Activated gamma-delta T cell treated with Interleukin-2 at 50 U/mL for 16 hours (primary cell): ENCODE measurements around the gene HOTAIR.

Source experiments
- DNase-seq: peaks from one replicate; pipeline ENCODE4 v3.0.0-alpha.2; 2020

The HOTAIR gene

GRCh38 chr12:53998110-53998899 is 23.6 kb upstream of the HOTAIR start:
- DNase-seq = no peak

GRCh38 chr12:53997204-53998109 is 22.7 kb upstream of the HOTAIR start:
- DNase-seq = no peak

- no peak for DNase-seq
Observed at GRCh38 chr12:53996240-53997203, 21.8 kb upstream of the HOTAIR start.

GRCh38 chr12:53995378-53996239 is 20.9 kb upstream of the HOTAIR start:
- DNase-seq = no peak

GRCh38 chr12:53995002-53995377 is 20.2 kb upstream of the HOTAIR start:
- no peak for DNase-seq

- no peak for DNase-seq
Observed at GRCh38 chr12:53994264-53995001, 19.7 kb upstream of the HOTAIR start.

- DNase-seq = no peak
Observed at GRCh38 chr12:53994009-53994263, 19.2 kb upstream of the HOTAIR start.

GRCh38 chr12:53993162-53994008 is 18.6 kb upstream of the HOTAIR start:
- DNase-seq = no peak

GRCh38 chr12:53992377-53992889 is 17.7 kb upstream of the HOTAIR start:
- no peak for DNase-seq

- no peak for DNase-seq
Observed at GRCh38 chr12:53991077-53991460, 16.3 kb upstream of the HOTAIR start.

GRCh38 chr12:53990311-53991076 is 15.7 kb upstream of the HOTAIR start:
- DNase-seq = no peak

GRCh38 chr12:53989227-53990113 is 14.7 kb upstream of the HOTAIR start:
- no peak for DNase-seq

- no peak for DNase-seq
Observed at GRCh38 chr12:53988541-53989226, 13.9 kb upstream of the HOTAIR start.

- no peak for DNase-seq
Observed at GRCh38 chr12:53987787-53988230, 13.1 kb upstream of the HOTAIR start.

- no peak for DNase-seq
Observed at GRCh38 chr12:53986686-53987483, 12.1 kb upstream of the HOTAIR start.

- no peak for DNase-seq
Observed at GRCh38 chr12:53985994-53986685, 11.4 kb upstream of the HOTAIR start.
